ENCODE measurements around the gene SLC25A13.
"Not testable (repeated sequence)": the region's sequence is repeated elsewhere in the genome, so short reads cannot be mapped to it uniquely, and the experiment has no call there.

SLC25A13 gene

DNA sequence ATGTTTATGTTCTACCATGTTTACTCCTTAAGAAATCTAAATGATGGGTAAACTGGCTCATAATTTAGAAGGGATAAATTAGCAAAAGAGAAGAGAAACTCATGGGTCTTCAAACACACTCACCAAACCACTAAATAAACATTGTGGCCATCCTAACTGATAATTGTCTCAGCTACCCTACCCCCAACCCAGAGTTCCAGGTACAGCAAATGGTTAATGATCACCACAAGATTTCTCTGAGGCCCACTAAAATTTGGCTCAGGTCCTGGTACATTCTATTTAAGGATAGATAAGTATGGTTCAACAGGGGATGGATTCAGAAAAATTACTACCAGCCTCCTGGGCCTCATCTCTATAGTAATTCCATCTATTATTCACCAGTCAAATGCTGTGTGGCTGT, 21.4 kb downstream of the SLC25A13 start:
- no peak for TF ChIP-seq SPI1 (IDR thresholded peaks at IDR 0.05; ENCODE audit: borderline replicate concordance, low read depth)
- TF ChIP-seq, protein P1, sequence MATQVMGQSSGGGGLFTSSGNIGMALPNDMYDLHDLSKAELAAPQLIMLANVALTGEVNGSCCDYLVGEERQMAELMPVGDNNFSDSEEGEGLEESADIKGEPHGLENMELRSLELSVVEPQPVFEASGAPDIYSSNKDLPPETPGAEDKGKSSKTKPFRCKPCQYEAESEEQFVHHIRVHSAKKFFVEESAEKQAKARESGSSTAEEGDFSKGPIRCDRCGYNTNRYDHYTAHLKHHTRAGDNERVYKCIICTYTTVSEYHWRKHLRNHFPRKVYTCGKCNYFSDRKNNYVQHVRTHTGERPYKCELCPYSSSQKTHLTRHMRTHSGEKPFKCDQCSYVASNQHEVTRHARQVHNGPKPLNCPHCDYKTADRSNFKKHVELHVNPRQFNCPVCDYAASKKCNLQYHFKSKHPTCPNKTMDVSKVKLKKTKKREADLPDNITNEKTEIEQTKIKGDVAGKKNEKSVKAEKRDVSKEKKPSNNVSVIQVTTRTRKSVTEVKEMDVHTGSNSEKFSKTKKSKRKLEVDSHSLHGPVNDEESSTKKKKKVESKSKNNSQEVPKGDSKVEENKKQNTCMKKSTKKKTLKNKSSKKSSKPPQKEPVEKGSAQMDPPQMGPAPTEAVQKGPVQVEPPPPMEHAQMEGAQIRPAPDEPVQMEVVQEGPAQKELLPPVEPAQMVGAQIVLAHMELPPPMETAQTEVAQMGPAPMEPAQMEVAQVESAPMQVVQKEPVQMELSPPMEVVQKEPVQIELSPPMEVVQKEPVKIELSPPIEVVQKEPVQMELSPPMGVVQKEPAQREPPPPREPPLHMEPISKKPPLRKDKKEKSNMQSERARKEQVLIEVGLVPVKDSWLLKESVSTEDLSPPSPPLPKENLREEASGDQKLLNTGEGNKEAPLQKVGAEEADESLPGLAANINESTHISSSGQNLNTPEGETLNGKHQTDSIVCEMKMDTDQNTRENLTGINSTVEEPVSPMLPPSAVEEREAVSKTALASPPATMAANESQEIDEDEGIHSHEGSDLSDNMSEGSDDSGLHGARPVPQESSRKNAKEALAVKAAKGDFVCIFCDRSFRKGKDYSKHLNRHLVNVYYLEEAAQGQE (IDR thresholded peaks at IDR 0.05; ENCODE audit: insufficient replicate concordance, low read depth) = no peak
- TF ChIP-seq POLR2AphosphoS5 (IDR thresholded peaks at IDR 0.05; ENCODE audit: low read depth) = no peak
- TF ChIP-seq GABPA (IDR thresholded peaks at IDR 0.05; ENCODE audit: low read depth) = no peak
- TF ChIP-seq, protein P2, sequence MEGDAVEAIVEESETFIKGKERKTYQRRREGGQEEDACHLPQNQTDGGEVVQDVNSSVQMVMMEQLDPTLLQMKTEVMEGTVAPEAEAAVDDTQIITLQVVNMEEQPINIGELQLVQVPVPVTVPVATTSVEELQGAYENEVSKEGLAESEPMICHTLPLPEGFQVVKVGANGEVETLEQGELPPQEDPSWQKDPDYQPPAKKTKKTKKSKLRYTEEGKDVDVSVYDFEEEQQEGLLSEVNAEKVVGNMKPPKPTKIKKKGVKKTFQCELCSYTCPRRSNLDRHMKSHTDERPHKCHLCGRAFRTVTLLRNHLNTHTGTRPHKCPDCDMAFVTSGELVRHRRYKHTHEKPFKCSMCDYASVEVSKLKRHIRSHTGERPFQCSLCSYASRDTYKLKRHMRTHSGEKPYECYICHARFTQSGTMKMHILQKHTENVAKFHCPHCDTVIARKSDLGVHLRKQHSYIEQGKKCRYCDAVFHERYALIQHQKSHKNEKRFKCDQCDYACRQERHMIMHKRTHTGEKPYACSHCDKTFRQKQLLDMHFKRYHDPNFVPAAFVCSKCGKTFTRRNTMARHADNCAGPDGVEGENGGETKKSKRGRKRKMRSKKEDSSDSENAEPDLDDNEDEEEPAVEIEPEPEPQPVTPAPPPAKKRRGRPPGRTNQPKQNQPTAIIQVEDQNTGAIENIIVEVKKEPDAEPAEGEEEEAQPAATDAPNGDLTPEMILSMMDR (IDR thresholded peaks at IDR 0.05; ENCODE audit: insufficient read depth, low read length) = no peak
- DNase-seq (ENCODE audit: low read depth in 1 of 2, low spot score in 1 of 2) = no peak

DNA sequence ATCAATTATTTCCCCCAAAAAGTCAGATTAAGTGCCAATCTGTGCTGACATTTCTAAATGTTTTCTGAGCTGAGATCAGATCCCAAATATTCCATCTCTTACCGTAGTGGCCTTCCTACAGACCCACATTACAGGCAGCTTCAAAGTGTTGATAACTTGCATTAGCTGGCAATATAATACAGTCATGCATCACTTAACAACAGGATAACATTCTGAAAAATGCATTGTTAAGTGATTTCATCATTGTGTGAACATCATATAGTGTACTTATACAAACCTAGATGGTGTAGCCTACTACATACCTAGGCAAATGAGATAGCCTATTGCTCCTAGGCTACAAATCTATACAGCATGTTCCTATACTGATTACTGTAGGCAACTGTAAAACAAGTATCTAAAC, 22.4 kb downstream of the SLC25A13 start:
- no peak overlapping the region for H3K27ac ChIP-seq (replicated peaks)
- no peaks in the 10 kb centered on the region for H3K27me3 ChIP-seq (ENCODE audit: insufficient read depth, poor library complexity, severe bottlenecking)
- H3K4me3 ChIP-seq (replicated peaks; ENCODE audit: insufficient read depth, low read length) = no peak overlapping the region
- no peak for DNase-seq (ENCODE audit: low read depth in 1 of 2, low spot score in 1 of 2)
- TF ChIP-seq, protein P2 (IDR thresholded peaks at IDR 0.05; ENCODE audit: insufficient read depth, low read length) = no peak
- TF ChIP-seq, protein P1 (IDR thresholded peaks at IDR 0.05; ENCODE audit: insufficient replicate concordance, low read depth) = no peak

More for the DNA sequence above, 21.4 kb downstream of the SLC25A13 start:
- no peaks in the 10 kb centered on the region for H3K27me3 ChIP-seq (ENCODE audit: insufficient read depth, poor library complexity, severe bottlenecking)
- H3K4me3 ChIP-seq (replicated peaks; ENCODE audit: insufficient read depth, low read length) = no peak overlapping the region
- no peak overlapping the region for H3K27ac ChIP-seq (replicated peaks)

DNA sequence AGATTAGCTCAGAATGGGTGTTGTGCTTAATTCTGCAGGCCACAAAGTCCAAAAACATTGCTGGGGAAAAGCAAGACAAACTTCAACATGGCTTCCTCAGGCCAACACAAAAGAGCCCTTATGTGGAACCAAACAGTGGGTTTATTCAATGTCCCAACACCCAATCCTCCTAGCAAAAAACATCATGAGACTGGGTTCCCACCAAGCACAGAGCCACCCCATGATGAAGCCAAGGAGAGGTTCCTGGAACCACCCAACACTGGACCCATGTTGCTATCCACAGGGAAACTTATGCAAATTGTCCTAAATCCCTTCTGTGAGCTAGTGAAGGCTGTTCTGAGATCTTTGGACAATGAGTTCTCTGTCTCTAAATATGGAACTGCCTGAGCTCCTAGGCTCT, 24.0 kb downstream of the SLC25A13 start:
- TF ChIP-seq POLR2AphosphoS5 (IDR thresholded peaks at IDR 0.05; ENCODE audit: low read depth) (no peak), GABPA (IDR thresholded peaks at IDR 0.05; ENCODE audit: low read depth) (no peak), SPI1 (IDR thresholded peaks at IDR 0.05; ENCODE audit: borderline replicate concordance, low read depth) (no peak)
- TF ChIP-seq, protein P1 (IDR thresholded peaks at IDR 0.05; ENCODE audit: insufficient replicate concordance, low read depth) = no peak
- TF ChIP-seq, protein P2 (IDR thresholded peaks at IDR 0.05; ENCODE audit: insufficient read depth, low read length) = no peak
- no peak overlapping the region for H3K27ac ChIP-seq (replicated peaks)
- DNase-seq (ENCODE audit: low read depth in 1 of 2, low spot score in 1 of 2) = no peak
- no peak overlapping the region for H3K4me3 ChIP-seq (replicated peaks; ENCODE audit: insufficient read depth, low read length)
- H3K27me3 ChIP-seq (ENCODE audit: insufficient read depth, poor library complexity, severe bottlenecking) = no peaks in the 10 kb centered on the region

DNA sequence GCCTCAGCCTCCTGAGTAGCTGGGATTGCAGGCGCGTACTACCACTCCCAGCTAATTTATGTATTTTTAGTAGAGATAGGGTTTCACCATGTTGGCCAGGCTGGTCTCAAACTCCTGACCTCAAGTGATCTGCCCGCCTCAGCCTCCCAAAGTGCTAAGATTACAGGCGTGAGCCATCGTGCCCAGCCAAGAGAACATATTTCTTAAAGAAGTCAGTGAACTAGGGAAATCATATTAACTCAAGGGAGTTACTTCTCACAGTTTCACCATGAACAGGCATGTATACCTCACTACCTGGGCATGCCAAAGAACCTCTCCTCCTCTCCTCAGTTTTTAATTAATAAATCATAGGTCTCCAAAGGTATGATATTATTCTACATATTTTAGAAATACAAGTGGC, 24.5 kb downstream of the SLC25A13 start:
- DNase-seq (ENCODE audit: low read depth in 1 of 2, low spot score in 1 of 2); H3K27me3 ChIP-seq (ENCODE audit: insufficient read depth, poor library complexity, severe bottlenecking); H3K27ac ChIP-seq (replicated peaks); H3K4me3 ChIP-seq (replicated peaks; ENCODE audit: insufficient read depth, low read length): not testable (repeated sequence)

DNA sequence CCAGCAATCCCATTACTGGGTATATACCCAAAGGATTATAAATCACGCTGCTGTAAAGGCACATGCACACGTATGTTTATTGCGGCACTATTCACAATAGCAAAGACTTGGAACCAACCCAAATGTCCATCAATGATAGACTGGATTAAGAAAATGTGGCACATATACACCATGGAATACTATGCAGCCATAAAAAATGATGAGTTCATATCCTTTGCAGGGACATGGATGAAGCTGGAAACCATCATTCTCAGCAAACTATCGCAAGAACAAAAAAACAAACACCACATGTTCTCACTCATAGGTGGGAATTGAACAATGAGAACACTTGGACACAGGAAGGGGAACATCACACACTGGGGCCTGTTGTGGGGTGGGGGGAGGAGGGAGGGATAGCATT, 28.0 kb downstream of the SLC25A13 start:
- H3K27me3 ChIP-seq (ENCODE audit: insufficient read depth, poor library complexity, severe bottlenecking); H3K27ac ChIP-seq (replicated peaks); DNase-seq (ENCODE audit: low read depth in 1 of 2, low spot score in 1 of 2); H3K4me3 ChIP-seq (replicated peaks; ENCODE audit: insufficient read depth, low read length): not testable (repeated sequence)

All from HL-60 (cell line).